ENCODE data around the gene SAP30BP.

- TF ChIP-seq CTCF (IDR thresholded peaks at IDR 0.05) (no peak), EZH2 (IDR thresholded peaks at IDR 0.05) (no peak)
Measured at GRCh38 chr17:75626496-75627038, 40.6 kb upstream of the SAP30BP start.

Data from neural progenitor cell (in vitro differentiated cells).